ENCODE measurements around the gene C10orf88.
A peak's percentile ranks its signal among the peaks of the same experiment; 100 is the strongest.
"Not testable (repeated sequence)": the region's sequence is repeated elsewhere in the genome, so short reads cannot be mapped to it uniquely, and the experiment has no call there.

C10orf88 gene

DNA sequence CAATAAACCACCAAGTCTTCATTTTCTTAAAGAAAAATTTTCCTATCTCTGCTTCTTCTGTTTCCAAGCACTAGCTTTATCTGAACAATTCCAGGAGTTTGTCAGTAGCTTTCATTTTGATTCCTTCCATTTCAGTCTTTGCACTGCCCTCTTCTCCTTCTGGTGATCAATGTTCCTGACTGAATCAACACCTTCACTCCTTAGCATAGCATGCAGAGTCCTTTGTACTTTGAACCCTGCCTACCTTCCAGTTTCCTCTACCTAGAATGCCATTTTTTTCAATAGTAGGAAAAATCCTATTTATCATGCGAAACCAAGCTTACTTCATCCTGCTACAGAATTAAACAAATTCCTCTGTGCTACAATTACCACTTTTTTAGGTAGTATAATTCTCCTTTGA, 1.9 kb upstream of the C10orf88 start:
- no peak for DNase-seq

DNA sequence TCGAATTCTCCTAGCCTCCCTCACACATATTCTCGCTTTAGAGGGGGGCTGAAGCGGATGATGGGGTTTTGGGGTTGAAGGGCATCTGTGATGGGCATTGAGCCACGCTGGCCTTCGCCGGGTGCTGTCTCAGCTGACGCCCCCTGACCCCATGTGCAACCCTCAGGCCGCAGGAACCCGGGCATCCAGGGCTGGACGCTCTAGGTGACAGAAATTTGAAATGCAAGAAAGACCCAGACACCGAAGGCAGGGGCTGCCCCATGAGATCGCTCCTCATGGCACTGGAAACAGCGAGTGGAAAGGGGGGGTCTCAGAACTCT, 664 bp upstream of the C10orf88 start:
- no peak for DNase-seq

DNA sequence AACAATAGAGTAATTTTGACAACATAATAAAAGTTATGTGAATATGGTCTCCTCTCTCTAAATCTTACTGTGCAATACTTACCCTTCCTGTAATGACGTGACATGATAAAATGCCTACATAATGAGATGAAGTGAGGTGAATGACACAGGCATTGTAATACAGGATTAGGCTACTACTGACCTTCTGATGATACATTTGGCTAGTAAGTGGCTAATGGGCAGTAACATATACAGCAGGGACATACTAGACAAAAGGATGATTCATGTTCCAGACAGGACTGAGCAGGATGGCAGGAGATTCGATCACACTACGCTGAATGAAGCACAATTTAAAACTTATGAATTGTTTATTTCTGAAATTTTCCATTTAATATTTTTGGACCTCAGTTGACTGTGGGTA, 4.7 kb downstream of the C10orf88 start:
- no peak for DNase-seq

DNA sequence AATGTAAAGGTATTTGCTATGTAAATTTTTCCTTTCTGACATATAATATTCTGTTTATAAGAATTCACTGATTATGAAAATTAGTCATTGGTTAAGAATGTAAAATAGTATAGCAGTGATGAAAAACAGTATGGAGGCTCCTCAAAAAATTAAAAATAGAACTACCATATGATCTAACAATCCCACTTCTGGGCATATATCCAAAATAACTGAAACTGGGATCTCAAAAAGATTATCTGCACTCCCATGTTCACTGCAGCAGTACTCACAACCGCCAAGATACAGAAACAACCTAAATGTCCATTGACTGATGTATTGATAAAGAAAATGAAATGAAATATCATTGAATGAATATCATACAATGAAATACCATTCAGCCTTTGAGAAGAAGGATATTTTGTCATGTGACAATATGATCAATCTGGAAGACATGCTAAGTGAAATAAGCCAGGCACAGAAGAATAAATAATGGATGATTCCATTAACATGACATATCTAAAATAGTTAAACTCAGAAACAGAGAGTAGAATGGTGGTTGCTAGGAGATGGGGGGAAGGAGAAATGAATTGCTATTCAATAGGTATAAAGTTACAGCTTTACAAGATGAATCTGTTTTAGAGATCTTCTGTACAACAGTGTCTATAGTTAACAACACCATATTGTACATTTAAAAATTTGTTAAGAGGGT, 14.0 kb downstream of the C10orf88 start:
- no peak for DNase-seq

DNA sequence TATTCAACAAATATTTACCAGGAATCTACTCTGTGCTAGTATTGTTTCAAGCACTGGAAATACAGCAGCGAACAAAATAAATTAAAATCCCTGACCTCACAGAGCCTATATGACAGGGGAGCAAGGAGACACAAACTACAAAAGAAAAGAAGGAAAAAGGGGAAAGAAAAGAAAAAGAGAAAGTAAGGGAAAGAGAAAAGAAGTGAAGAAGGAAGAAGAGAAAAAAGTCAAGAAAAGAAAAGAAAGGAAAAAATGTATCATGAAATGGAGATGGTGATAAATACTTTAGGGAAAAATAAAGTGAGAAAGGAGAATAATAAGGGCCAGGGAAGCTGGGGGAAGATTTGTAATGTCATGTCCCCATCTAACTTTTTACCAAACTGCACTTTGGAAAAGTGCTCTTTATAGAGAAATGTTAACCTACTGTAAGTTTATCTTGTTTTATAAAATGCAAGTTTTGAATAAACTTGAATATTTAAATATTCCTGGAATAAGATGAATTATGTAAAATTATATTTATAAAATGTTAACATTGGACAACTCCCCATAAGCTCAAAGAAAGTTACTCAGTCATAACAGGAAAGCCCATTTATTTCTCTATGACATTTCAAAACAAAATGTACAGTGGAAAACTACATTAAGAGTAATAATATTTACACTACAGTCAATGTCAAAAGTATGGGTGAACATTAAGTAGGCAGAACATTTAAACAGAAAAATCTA, 14.7 kb downstream of the C10orf88 start:
- DNase-seq, result no peak

DNA sequence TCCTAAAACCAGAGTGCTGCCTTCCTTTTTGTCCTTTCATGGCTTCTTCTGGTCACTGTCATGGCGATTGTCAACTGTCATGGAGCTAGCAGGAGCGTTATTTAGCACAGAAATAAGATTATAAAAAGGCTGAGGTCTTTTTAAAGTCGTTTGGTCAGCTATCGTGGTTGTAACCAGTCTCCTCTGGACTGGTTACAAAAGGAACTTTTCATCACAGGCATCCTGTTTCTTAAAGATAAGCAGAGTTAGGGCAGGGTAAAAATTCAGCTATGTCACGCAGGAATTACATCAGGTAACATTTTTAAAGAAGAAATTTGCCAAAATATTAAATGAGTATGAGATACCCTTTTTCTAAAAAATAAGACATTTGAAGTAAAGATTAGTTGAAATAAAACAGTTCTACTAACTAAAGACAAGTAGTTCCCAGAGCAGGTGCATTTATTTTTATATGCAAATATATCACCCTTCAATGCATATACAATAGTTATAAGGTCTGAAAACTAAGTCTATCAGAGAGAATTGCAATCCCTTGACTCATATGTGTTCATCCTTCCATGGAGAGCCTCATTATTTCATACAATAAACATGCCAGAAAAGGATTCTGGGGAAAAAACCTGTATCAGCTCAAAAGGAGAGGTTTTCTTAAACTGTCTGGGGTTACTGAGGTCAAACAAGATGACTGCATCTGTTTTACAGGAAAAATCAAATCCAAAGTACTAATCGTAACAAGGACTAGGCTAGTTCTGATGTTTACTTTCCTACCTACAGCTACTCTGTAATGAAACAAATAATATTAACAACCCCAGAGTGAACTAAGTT, 22.7 kb downstream of the C10orf88 start:
- no peak for DNase-seq

DNA sequence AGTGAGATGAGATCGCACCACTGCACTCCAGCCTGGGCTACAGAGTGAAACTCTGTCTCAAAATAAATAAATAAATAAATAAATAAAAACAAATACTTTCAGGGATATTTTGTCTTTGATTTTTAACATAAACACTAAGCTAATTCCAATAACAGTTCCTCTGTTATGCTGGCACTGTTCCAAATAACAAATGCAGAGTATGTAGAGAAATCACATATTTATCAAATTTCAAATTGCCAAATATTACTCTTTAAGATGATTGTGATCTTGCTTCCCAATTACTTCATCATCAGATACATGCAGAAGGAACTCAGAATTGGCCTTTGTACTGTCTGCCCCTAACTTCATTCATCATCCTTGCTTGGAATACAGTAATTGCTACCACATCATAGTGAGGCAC, 23.9 kb downstream of the C10orf88 start:
- DNase-seq, result no peak

DNA sequence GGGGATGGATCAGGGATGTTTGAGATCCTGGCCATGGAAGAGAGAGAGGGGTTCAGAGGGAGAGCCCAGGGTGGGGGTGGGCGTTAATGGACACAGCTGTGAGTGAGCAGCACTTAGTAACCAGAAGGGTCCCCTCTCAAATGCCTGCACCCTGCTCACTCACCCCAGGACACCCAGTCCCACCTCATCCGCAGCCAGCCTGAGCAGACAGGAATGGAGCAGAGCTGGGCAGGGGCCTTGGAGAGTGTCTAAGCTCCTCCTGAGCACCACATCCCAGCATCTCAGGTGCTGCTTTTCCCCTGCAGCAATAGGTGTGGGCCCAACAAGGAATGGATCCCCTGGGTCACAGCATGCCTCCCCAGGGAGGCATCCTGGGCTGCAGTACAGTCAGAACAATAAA, 38.3 kb downstream of the C10orf88 start:
- no peak for DNase-seq

DNA sequence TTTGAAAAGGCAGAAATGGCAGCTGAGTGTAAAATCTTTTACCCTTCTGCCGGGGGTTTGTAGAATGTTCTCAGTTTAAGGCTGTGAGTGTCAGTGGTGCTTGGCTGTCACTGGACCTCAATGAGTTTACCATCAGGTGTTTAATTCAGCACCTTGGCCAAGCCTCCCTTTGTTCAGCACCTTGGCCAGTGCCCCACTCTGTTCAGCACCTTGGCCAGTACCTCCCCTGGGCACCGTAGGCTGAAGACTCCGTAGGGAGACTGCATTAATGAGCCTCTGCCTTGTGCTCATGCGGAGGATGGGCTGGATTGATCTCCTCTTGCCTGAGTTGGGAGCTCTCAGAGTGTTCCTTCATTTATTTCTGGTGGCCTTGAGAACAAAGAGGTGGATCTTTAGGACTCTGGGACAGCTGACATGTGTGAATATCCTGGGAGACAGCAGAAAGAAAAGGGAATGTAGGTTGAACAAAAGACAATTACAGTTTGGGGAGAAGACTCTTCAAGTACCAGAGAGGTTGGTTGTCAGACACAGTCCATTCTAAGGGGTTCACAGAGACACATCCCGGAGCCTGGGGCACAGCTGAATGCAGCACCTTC, 42.0 kb downstream of the C10orf88 start:
- DNase-seq, result peak; percentile 31

DNA sequence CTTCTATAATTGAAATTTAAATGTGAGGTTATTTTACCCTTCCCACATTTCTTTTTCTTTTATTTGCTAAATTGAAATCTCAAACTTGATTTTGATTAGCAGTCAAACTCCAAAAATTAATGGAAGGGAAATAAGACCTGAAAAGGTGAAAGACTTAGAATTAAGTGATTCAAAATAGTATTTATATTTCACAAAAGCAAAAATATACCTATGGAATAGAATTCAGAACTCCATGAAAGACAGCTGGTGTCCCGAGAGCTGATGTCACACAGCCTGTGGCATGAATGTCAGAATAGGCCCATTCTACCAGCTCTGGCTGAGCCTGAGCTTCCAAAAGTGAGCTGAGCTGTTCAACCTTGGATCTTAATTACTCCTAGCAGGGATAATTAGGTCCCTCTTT, 43.7 kb downstream of the C10orf88 start, which contains the start of gene FAM24A:
FAM24A (plus strand) TSS at position 301 of the 400 bp plus-strand sequence. CDS start 1,025 bp downstream, outside the sequence.
- no peak for DNase-seq

DNA sequence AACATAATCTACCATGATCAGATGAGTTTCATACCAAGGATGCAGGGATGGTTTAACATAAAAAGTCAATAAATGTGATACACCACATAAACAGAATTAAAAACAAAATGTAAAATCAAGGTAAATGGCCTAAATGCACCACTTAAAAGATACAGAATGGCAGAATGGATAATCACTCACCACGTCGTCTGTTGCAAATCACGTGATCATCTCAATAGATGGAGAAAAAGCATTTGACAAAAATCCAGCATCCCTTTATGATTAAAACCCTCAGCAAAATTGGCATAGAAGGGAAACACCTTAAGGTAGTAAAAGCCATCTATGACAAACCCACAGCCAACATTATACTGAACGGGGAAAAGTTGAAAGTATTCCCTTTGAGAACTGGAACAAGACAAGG, 50.2 kb downstream of the C10orf88 start:
- DNase-seq, result not testable (repeated sequence)

DNA sequence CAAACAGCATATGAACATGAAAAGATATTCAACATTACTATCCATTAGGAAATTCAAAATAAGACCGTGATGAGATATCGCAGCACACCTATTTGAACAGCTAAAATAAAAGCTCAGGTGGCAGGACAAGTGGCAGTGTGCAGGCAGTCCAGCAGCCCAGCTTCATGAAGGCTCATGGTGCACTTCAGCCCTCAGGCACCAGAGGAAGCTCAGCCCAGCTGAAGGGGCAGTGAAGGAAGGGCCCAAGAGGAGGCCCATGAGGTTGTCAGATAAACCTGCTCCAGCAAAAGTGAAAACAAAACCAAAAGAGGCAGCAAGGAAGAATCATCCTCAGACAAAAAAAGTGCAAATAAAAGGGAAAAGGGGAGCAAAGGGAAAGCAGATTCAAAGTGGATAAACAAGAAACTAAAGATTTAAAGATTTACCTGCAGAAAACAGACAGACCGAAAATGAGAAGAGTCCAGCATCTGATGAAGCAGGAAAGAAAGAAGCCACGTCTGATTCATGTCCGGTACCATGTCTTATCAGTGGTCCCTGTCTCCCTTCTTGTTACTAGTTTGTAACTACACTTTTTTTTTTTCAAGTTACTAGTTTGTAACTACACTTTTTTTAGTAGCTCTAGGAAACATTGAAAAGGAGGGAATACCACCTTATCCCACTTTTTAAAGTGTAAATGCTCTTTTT, 59.6 kb downstream of the C10orf88 start:
- DNase-seq, result no peak

DNA sequence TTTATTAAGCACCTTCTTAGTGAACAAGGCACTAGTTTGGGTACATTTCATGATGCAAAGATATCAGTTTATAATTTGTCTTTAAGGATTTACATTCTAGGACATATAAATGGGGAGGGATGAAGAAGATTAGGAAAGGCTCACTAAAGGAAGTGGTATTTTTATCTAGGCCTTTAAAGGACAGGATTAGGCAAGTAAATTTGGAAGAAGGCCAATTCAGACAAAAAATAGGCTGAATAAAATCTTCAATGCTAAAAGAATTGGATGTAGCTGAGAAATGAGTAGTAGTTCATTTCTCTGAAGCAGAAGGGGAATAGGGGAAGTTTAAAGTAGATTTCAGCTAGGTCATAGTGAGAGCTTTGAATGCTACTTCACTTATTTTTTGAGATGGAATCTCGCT, 69.9 kb downstream of the C10orf88 start:
- no peak for DNase-seq

DNA sequence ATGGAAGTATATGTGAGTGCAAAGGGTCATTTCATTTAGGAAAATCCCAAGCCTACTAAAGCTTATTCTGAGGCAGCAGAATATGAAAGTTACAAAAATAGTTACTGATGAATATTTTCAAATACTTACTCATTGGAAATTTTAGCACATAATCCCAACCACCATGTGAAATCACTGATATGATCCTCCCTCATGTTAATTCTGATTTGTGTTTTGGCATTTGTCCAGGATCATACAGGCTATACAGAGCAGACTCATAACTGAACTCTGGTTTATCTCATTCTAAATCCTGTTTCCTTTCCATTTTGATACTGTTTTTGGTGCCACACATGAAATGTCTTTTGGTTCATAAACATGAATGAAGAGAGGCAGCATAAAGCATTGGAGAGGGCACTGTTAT, 71.3 kb downstream of the C10orf88 start:
- DNase-seq, result peak; percentile 7

Data from suppressor macrophage treated with lipopolysaccharide for 4 hours (primary cell).